Dedifferentiated amniotic fluid mesenchymal stem cell (primary cell): ENCODE data around the gene ZNF337.
"Not testable (repeated sequence)": the region's sequence is repeated elsewhere in the genome, so short reads cannot be mapped to it uniquely, and the experiment has no call there.

ENCODE experiments used
- DNase-seq: peaks from one replicate; pipeline ENCODE4 v3.0.0-alpha.2; 2016; ENCODE audit errors: extremely low spot score

ZNF337 gene

DNA sequence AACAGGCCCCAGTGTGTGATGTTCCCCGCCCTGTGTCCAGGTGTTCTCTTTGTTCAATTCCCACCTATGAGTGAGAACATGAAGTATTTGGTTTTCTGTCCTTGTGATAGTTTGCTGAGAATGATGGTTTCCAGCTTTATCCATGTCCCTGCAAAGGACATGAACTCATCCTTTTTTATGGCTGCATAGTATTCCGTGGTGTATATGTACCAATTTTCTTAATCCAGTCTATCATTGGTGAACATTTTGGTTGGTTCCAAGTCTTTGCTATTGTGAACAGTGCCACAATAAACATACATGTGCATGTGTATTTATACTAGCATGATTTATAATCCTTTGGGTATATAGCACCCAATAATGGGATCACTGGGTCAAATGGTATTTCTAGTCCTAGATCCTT, 66.0 kb downstream of the ZNF337 start:
- not testable (repeated sequence) for DNase-seq

GRCh38 chr20:25629816-25630499, 66.7 kb downstream of the ZNF337 start:
- DNase-seq, result no peak

GRCh38 chr20:25626779-25627178, 69.9 kb downstream of the ZNF337 start:
- DNase-seq, result no peak

- no peak for DNase-seq
Observed at GRCh38 chr20:25624500-25624939, 72.1 kb downstream of the ZNF337 start.
